Stomach (tissue), 4 donors: ENCODE measurements around the gene PLCL2.

Source experiments
- CTCF ChIP-seq, 7 experiments: fragments of 450-650 bp in 4 of 7; fragments of 200-600 bp in 3 of 7; sonication (generic) in 3 of 7; IDR thresholded peaks; one replicate each; pipeline ENCODE4 v1.5.1; 2016 to 2019; ENCODE audit warnings: antibody characterized with exemption in 7 of 7, control low read depth in 2 of 7, mild to moderate bottlenecking in 1 of 7
- EP300 ChIP-seq: sonication (generic); formaldehyde crosslinking; IDR thresholded peaks from one replicate; pipeline ENCODE4 v1.6.1; 2017; ENCODE audit warnings: antibody characterized with exemption
- POLR2A ChIP-seq, 4 donors: fragments of 450-650 bp; IDR thresholded peaks; one replicate each; pipeline ENCODE4 v1.6.1; 2016; ENCODE audit warnings: antibody characterized with exemption in 4 of 4, control low read depth in 2 of 4, mild to moderate bottlenecking in 1 of 4, moderate library complexity in 1 of 4

GRCh38 chr3:16897254-16897926, 12.6 kb downstream of the PLCL2 start:
- TF ChIP-seq CTCF (IDR thresholded peaks at IDR 0.05), result no peak
- no peak for TF ChIP-seq POLR2A (IDR thresholded peaks at IDR 0.05)
- TF ChIP-seq EP300, result no peak
